Breast epithelium (tissue), 4 donors: ENCODE results near the gene FADD. TPM values are rescaled to one million over a fixed set of nuclear protein-coding genes. Genes with fewer than 3 reads are reported as not detected.
A peak's percentile ranks its signal among the peaks of the same experiment; 100 is the strongest.

Source experiments
- DNase-seq, 2 donors: peaks; one replicate each; pipeline ENCODE4 v3.0.0-alpha.2; 2019; ENCODE audit warnings: low spot score in 2 of 2
- H3K27ac ChIP-seq, 2 donors: fragments of 200-600 bp; sonication (generic) in 1 of 2; one replicate each; pipeline ENCODE4 v1.5.1; 2016 to 2019; ENCODE audit warnings: mild to moderate bottlenecking in 1 of 2
- H3K27me3 ChIP-seq, 2 donors: fragments of 200-600 bp; sonication (generic) in 1 of 2; one replicate each; pipeline versions ENCODE4 v1.5.1 to v1.6.0; 2017 to 2019; ENCODE audit warnings: control low read depth in 1 of 2, mild to moderate bottlenecking in 1 of 2
- H3K36me3 ChIP-seq: fragments of 200-600 bp; one replicate; pipeline ENCODE4 v1.5.1; 2019
- H3K4me1 ChIP-seq, 2 donors: fragments of 200-600 bp; sonication (generic); one replicate each; pipeline ENCODE4 v1.5.1; 2016 to 2019; ENCODE audit warnings: control low read depth in 1 of 2
- H3K4me3 ChIP-seq, 3 donors: fragments of 200-600 bp; sonication (generic); 1 replicate in 2 of 3; 2 replicates in 1 of 3; pipeline ENCODE4 v1.5.1; 2016 to 2019; ENCODE audit warnings: mild to moderate bottlenecking in 3 of 3, moderate library complexity in 2 of 3
- H3K9me3 ChIP-seq, 2 donors: fragments of 200-600 bp; sonication (generic) in 1 of 2; one replicate each; pipeline ENCODE4 v1.5.1; 2016 to 2019; ENCODE audit warnings: control low read depth in 1 of 2
- POLR2A ChIP-seq: fragments of 450-650 bp; IDR thresholded peaks from one replicate; pipeline ENCODE4 v1.6.1; 2016; ENCODE audit warnings: antibody characterized with exemption, mild to moderate bottlenecking, moderate library complexity
- POLR2AphosphoS5 ChIP-seq, 3 donors: sonication (generic); formaldehyde crosslinking; IDR thresholded peaks; one replicate each; pipeline ENCODE4 v1.6.1; 2017; ENCODE audit warnings: antibody characterized with exemption in 3 of 3
- intact Hi-C: fragments of 100-400 bp; cut with DNase I; formaldehyde crosslinking; loops from one replicate; pipeline ENCODE4 v1.15.1; 2023; ENCODE audit warnings: low total_unique reads
- total RNA-seq, 3 donors: library from RNA; depleted of rRNA; stranded (reverse); fragments of >200 nt; gene quantifications; one replicate each; pipeline ENCODE4 v1.1.0, GENCODE V29; 2016
- TF ChIP-seq, protein P1 (sequence below), 3 donors: fragments of 450-650 bp; IDR thresholded peaks; one replicate each; pipeline ENCODE4 v1.5.1; 2016 to 2017; ENCODE audit warnings: antibody characterized with exemption in 3 of 3, mild to moderate bottlenecking in 3 of 3, moderate library complexity in 3 of 3

FADD gene
- total RNA-seq, 3 donors from 2014 or later: 17.6 to 33.1 (median 30.2) TPM

GRCh38 chr11:70186420-70186819, 16.7 kb upstream of the FADD start:
- peaks cover 0 to 10% of the 10 kb centered on the region in 2 donors for H3K4me1 ChIP-seq
- no peaks in the 10 kb centered on the region for H3K36me3 ChIP-seq
- H3K9me3 ChIP-seq: no peaks in the 10 kb centered on the region
- TF ChIP-seq POLR2AphosphoS5 (IDR thresholded peaks at IDR 0.05) (no peak), POLR2A (no peak)
- TF ChIP-seq, protein P1, sequence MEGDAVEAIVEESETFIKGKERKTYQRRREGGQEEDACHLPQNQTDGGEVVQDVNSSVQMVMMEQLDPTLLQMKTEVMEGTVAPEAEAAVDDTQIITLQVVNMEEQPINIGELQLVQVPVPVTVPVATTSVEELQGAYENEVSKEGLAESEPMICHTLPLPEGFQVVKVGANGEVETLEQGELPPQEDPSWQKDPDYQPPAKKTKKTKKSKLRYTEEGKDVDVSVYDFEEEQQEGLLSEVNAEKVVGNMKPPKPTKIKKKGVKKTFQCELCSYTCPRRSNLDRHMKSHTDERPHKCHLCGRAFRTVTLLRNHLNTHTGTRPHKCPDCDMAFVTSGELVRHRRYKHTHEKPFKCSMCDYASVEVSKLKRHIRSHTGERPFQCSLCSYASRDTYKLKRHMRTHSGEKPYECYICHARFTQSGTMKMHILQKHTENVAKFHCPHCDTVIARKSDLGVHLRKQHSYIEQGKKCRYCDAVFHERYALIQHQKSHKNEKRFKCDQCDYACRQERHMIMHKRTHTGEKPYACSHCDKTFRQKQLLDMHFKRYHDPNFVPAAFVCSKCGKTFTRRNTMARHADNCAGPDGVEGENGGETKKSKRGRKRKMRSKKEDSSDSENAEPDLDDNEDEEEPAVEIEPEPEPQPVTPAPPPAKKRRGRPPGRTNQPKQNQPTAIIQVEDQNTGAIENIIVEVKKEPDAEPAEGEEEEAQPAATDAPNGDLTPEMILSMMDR (IDR thresholded peaks at IDR 0.05): no peak
- H3K4me3 ChIP-seq: no peak overlapping the region
- no peaks in the 10 kb centered on the region for H3K27me3 ChIP-seq
- H3K27ac ChIP-seq: peak overlapping the region in 1 of 2 donors; percentile 3
- intact Hi-C loops: loop anchor here (10.0 kb wide), 1 partner anchor 272 kb away; no protein-coding TSS in a partner anchor
- DNase-seq: no peak

GRCh38 chr11:70186936-70187335, 16.2 kb upstream of the FADD start:
- Histone ChIP-seq H3K4me3 (no peak overlapping the region), H3K27me3 (no peaks in the 10 kb centered on the region), H3K27ac (peak overlapping the region in 1 of 2 donors; percentile 3), H3K36me3 (no peaks in the 10 kb centered on the region), H3K9me3 (no peaks in the 10 kb centered on the region), H3K4me1 (peaks cover 0 to 10% of the 10 kb centered on the region in 2 donors)
- DNase-seq: no peak
- intact Hi-C loops: loop anchor here (10.0 kb wide), 1 partner anchor 272 kb away; no protein-coding TSS in a partner anchor
- TF ChIP-seq POLR2AphosphoS5 (IDR thresholded peaks at IDR 0.05) (no peak), POLR2A (no peak)
- TF ChIP-seq, protein P1 (IDR thresholded peaks at IDR 0.05): no peak

DNA sequence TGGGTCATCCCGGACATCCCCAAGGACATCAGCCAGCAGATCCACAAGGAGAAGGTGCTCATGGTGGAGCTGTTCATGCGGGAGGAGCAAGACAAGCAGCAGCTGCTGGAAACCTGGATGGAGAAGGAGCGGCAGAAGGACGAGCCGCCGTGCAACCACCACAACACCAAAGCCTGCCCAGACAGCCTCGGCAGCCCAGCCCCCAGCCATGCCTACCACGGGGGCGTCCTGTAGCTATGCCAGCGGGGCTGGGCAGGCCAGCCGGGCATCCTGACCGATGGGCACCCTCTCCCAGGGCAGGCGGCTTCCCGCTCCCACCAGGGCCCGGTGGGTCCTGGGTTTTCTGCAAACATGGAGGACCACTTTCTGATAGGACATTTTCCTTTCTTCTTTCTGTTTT, 15.3 kb upstream of the FADD start:
- TF ChIP-seq, protein P1 (IDR thresholded peaks at IDR 0.05): no peak
- TF ChIP-seq POLR2AphosphoS5 (IDR thresholded peaks at IDR 0.05): no peak
- no peak for TF ChIP-seq POLR2A
- no peaks in the 10 kb centered on the region for H3K9me3 ChIP-seq
- H3K27ac ChIP-seq: peak overlapping the region in 1 of 2 donors; percentile 38
- no peaks in the 10 kb centered on the region for H3K36me3 ChIP-seq
- peaks cover 0 to 10% of the 10 kb centered on the region in 2 donors for H3K4me1 ChIP-seq
- no peak overlapping the region for H3K4me3 ChIP-seq
- no peaks in the 10 kb centered on the region for H3K27me3 ChIP-seq
- DNase-seq: no peak
- intact Hi-C loops: loop anchor here (10.0 kb wide), 1 partner anchor 273 kb away; no protein-coding TSS in a partner anchor

DNA sequence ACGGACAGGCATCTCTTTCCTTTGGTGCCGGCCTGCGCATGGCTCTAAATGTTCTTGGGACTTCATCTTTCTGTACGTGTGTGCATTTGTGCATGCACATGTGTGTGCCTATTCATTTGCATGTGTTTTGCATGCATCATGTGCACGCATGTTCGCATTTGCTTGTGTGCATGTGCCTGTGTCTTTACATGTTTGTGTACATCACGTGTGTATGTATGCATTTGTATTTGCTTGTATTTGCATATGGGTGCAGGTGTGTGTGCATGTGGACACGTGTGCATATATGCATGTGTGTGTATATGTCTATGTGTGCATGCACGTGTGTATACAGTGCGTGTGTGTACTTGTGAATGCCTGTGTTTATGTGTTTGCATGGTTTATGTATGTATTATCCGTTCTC, 13.5 kb upstream of the FADD start:
- intact Hi-C loops: loop anchor here (10.0 kb wide), 1 partner anchor 275 kb away; no protein-coding TSS in a partner anchor
- H3K27me3 ChIP-seq: no peaks in the 10 kb centered on the region
- H3K4me3 ChIP-seq: no peak overlapping the region
- no peak for DNase-seq
- TF ChIP-seq, protein P1 (IDR thresholded peaks at IDR 0.05): no peak
- TF ChIP-seq POLR2A: no peak
- no peak for TF ChIP-seq POLR2AphosphoS5 (IDR thresholded peaks at IDR 0.05)
- no peaks in the 10 kb centered on the region for H3K9me3 ChIP-seq
- no peaks in the 10 kb centered on the region for H3K4me1 ChIP-seq
- no peak overlapping the region for H3K27ac ChIP-seq
- no peaks in the 10 kb centered on the region for H3K36me3 ChIP-seq

GRCh38 chr11:70191495-70192140, 11.5 kb upstream of the FADD start:
- no peaks in the 10 kb centered on the region for H3K27me3 ChIP-seq

More at GRCh38 chr11:70191495-70192140, 11.5 kb upstream of the FADD start:
- intact Hi-C loops: no loop called here
- Histone ChIP-seq H3K4me1 (no peaks in the 10 kb centered on the region), H3K9me3 (no peaks in the 10 kb centered on the region), H3K36me3 (no peaks in the 10 kb centered on the region), H3K4me3 (no peak overlapping the region), H3K27ac (peak overlapping the region; percentile 7 to 17)
- DNase-seq: peak; percentile 52 to 83
- TF ChIP-seq POLR2AphosphoS5 (IDR thresholded peaks at IDR 0.05) (peak in 2 of 3 donors; percentile 14 to 22), POLR2A (no peak)
- TF ChIP-seq, protein P1 (IDR thresholded peaks at IDR 0.05): peak; percentile 57 to 93 (median 87)
